HG02938 (cell line): ENCODE measurements around the gene KCNQ1.
A peak's percentile ranks its signal among the peaks of the same experiment; 100 is the strongest.

Source experiments
- ATAC-seq: cut with Tn5 transposase; IDR thresholded peaks from one replicate; pipeline ENCODE4 v1.9.1; 2021; ENCODE audit warnings: mild to moderate bottlenecking, moderate library complexity; ENCODE audit not compliant: unreplicated experiment

The KCNQ1 gene

DNA sequence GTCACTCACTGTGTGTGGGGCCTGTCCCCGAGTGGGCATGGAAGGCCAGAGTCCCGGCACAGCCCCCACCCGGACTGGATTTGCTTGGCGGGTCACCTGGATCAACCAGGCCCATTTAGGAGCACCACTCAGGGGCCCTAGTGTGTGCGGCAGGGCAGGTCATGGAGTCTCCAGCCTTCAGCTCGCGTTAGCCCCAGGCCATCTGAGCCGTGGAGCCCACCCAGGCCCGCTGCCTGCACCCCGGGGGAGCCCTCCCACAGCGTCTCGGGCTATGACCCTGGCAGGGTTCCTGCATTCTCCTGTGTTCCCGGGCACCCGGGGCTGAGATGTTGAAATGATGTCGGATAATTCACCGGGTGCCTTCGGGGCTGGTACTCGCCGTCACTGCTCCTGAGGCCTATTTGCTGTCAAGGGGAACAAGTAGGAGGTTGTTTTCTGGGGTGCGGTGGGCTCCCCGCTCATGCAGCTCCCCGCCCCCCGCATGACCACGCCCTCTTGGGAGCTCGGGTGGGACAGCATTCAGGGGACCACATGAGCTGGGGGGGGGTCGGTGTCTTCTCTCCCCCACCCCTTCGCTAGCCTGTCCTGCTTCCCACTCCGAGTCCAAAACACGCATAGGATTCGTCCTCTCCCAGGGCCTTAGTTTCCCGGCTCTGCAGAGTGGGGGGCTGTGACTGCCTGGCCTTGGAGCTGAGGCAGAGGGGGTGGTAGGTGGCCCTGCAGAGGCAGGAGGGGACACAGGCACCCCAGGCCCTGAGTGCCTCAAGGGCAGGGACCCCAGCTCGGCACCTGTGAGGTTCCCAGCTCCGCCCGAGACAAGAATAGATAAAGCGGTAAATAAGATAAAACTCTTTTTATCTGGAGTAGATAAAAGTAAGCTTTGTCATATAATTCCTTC, 77.2 kb downstream of the KCNQ1 start:
- no peak for ATAC-seq

DNA sequence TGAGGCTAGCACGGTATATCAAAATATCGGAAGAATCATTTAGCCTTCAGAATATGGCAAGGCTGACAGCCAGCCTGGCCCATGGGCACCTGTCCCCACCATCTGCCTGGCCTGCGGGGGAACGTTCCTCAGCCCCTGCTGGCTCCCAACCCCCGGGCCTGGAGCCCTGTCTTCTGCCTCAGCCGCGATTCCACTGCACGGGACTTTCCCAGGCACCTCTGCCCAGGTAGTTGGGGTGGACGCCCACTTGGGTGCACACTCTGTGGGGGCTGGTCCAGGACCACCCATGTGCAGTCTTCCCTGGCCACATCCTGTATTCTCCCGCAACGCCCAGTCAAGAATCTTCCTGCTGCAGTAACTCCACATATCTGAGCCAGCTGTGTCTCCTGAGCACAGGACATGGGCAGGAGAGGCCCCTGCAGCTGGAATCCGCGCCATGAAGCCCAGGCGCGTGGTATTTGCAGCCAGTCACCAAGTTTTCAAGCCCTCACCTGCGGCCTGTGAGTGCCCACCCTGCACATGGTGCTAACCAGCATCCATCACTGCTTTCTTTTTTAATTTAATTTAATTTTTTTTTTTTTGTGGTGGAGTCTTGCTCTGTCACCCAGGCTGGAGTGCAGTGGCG, 77.9 kb downstream of the KCNQ1 start:
- no peak for ATAC-seq

DNA sequence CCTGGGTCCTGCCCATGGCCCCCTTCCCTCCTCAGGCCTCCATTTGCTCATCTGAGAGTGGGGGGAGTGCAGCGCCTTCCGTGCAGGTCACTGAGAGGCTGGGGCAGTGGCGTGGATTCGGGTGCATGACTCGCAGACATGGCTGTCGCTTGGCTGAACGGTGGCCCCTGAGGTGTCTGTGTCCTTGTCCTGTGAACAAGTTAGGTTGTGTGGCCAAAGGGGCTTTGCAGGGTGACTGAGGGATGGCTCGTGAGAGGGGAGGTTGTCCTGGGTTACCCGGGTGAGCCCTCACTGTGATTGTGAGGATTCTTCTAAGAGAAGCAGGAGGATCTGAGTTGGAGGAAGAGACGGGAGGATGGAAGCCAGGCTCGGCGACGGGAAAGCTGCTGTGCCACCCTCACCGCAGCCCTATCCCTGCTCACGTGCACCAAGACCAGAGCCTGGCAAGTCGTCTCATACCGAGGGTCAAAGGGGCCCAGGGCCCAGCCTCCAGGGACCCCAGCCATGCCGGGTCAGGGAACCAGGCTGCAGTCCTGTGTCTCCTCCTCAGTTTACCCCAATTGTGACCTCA, 79.1 kb downstream of the KCNQ1 start:
- no peak for ATAC-seq

DNA sequence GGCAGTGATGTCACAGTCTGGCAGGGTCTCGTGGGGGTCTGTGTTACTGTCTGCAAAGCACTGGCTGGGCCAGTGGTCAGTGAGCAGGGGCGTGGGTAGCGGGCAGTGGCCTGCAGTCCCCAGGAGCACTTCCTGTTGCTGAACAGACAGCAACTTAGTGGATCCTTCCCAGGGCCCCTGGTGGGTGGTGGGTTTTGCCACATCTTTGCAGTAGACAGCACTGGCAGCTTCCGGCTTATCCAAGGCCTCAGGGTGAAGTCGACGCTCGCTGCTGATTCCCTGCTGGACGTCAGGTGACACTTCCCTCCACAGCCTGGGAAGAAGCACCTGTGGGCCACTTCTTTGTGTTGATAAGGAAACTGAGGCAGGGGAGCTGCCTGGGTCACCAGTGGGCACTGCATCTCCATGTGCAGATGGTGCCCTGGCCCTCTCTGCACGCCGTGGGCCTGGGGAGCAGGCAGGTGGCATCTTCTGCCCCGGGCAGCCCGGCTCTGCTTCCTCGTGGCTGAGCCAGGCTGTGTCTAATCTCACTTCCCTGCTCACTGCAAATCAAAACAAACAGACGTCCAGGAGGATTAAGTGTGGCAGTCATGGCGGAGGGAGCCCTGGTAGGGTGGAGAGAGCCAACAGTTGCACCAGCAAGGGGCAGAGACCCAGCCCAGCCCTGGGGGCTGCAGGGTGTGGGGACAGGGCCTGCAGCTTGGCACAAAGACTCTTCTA, 79.8 kb downstream of the KCNQ1 start:
- ATAC-seq, result no peak

DNA sequence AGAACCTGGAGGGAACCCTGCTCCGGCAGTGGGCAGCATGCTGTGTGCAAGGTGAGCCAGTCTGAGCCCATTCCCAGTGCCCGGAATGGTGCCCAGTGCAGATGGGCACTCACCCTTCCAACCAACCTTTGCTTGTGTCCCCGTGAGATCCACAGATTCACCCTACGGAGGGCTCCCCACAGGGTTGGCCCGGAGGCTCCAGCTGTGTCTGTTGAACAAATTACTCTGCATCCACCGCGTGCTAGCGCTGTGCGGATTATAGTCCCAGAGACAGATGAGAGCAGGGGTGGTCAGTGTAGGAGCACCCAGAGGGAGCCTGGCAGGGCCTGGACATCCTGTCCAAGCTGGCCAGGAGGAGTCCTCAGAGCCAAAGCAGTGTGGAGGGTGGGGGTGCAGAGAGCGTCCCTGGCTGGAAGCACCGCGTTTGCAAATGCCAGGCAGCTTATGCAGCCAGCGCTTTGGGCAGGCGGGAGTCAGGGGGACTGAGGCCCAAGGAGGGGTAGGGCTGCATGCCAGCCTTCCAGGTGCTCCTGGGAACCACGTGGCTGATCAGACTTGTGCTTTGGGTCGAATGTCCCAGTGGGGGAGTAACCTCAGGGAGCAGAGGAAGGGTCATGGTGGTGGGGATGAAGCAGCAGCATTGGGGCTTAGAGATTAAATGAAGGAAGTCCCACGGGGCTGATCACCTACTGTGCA, 80.5 kb downstream of the KCNQ1 start:
- no peak for ATAC-seq

DNA sequence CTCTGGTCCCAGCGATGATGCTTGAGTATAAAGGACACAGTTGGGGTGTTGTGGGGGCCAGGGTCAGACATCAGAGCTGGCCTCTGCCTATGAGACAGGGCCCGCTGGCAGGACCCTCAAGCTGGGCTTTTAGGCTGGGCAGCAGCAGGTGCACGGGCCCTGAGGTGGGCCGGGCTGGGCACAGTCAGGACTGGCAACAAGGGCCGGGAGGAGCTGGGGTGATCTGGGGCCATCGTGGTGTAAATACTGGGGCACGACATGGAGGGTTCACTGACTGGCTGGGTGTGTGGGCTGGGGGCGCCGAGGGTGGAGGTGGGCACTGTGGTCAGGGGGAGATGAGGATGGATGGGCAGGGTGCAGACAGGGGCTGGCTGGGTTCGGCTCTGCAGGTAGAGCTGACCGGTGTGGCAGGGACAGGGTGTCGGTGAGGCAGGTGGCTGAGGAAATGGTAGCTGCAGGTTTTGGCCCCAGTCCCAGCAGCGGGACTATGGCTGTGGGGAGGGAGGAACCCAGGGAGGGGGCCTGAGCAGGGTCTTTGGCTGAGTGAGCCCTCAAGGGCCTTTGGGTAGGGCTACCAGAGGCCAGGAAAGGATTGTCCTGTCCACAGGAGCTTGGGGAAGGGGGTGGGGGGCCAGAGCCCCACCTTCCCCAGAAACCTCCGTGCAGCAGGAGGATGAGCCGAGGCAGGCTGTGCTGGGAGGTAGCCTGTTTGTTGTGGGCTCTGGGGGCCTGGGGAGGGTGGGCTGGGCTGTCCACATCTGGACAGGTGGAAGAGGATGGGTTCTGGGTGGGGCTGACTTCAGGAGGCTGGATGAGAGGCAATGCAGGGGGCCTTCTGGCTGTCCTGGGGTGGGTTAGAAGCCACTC, 81.4 kb downstream of the KCNQ1 start:
- no peak for ATAC-seq

DNA sequence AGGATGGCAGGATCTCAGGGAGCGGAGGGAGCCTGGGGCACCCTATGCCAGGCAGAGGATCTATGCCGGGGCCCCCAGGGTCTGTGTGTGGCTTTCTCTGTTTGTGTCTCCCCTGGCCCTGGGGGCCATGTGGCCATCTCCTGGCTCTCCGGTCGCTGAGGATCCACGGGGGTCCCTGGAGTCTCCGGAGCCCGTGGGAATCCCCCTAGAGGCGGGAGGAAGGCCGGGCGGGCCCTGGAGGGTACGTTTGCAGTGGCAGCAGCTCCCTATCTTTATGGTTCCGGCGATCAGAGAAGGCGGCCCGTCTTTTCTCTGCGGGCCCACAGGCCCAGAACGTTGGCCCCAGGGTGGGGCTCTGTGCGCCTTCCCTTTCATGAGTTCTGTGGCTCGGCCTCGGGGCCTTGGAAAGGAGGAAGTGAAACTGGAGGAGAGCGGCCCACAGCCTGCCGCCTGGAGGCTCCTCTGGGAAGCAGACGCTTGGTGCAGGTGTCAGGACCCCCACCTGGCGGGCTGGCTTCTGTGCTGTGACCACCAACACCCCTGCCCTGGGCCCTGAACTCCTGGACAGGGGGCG, 82.1 kb downstream of the KCNQ1 start:
- peak; percentile 67 for ATAC-seq

DNA sequence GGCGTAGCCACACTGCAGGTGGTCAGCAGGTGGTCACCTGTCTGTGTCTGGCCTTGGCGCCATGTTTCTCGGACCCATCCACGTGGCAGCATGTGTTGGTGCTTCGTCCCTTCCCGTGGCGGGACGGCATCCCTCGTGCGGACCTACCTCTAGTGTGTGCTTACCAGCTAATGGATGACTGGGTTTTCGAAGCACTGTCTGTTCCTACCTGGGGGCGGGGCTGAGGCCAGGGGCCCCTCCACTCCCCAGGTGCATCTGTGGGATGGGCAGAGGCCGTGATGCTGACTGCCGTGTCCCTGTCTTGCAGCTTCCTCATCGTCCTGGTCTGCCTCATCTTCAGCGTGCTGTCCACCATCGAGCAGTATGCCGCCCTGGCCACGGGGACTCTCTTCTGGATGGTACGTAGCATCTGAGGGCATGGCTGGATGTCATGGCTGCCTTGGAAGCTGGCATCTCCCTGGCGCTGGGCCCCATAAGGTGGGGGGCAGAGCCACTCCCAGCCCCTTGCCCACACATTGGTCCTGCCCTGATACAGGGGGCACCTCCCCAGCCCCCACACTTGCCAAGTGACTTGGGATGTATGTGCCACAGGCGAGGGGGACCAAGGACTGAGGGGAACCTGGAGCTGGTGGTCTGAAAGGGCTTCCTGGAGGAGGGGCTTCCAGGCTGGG, 82.9 kb downstream of the KCNQ1 start:
- ATAC-seq, result no peak

DNA sequence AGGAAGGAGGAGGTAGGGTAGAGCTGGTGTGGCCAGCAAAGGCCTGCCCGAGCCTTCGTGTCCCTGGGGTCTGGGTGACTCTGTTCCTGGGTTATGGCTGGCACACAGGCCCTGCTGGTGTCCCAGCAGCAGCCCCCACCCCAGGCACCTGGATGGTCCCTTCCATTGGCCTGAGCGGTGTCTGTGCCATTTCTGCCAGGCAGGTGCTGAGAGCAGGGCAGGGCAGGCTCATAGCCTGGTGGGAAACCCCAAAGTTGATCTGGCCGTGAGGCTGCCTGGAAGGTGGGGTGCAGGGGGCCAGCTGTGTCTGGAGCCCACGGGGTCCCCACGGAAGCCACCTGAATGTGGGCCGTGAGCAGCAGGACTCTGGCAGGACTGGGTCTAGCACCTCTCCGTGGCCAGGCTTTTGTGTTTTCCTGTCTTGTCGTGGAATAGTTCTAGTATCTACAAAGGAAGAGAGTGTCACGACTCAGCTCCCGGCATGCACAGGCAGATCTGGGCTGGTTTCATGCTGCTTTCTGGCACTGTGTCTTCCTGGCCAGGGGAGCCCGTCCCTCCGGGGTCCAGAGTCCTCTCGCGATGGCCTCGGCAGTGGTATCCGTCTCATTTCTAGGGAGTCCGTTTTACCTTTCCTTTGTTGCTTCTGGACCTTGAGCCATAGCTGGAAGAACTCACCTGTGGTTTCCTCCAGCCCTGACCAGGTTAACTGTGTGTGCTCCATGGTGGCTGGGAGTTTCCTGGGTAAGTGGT, 83.7 kb downstream of the KCNQ1 start:
- no peak for ATAC-seq

DNA sequence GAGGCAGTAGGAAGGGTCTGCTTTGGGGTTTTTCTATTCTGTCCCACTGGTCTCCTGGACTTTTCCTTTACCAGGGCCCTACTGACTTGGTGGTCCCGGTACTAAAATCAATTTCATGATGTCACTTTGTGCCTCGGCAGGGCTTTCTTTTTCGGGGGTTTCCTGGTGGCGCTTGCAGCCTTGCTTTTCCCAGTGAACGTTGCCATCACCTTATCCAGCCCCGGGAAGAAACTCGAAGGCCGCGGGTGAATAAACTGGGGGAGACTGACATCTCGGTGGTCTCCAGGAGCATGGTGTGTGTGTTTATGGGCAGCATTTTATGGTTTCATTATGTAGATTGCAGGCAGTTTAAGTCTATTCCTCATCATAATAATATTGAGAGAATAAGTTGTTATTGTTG, 84.4 kb downstream of the KCNQ1 start:
- ATAC-seq, result no peak

DNA sequence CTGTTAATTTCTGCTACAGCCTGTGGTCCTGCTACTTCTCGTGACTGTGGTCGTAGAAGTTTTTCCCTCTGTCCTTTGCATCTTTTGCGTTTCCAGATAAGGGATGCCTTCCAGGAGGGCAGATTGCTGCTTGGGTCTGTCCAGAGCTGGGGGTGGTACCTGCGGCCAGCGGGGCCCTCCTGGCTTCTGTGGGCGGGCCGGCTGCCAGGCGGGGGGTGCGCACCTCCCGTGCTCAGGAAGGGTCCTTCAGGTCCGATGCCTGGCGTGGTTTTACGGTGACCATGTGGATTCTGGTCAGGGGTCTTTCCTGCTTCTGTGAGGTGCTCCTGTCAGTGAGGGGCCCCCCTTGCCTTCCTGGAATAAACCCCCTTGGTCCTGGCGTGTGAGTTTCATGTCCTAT, 84.8 kb downstream of the KCNQ1 start:
- no peak for ATAC-seq

DNA sequence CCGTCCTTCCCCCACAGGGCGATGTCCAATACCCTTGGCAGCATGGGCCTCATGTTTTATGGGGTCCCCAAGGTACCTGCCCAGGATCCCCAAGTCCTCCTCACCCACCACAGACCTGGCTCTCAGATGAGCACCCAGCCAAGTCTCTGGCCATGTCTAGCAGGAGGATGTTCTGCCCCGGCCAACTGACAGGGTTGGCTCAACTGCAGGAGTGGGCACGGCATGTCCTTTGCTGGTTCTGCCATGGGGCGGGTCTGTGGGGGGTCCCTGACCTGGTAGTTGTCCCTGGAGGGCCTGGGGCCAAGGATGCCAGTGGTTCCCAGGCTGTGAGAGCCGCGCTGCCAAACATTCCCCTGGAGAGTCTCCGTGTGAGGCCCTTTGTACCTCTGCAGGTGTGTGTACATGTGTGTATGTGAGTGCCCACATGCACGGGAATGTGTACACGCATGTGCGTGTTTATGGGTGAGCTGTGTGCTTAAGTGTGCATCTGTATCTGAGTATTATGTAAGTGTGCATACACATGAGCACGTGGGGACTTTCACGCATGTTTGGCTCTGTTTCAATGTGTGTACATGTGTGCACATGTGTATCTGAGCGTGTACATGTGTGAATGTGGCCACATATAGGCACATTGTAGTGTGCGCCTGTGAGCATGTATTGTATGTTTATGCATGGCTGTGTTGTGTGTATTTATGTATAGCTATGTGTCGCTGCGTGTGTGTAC, 85.5 kb downstream of the KCNQ1 start:
- no peak for ATAC-seq

DNA sequence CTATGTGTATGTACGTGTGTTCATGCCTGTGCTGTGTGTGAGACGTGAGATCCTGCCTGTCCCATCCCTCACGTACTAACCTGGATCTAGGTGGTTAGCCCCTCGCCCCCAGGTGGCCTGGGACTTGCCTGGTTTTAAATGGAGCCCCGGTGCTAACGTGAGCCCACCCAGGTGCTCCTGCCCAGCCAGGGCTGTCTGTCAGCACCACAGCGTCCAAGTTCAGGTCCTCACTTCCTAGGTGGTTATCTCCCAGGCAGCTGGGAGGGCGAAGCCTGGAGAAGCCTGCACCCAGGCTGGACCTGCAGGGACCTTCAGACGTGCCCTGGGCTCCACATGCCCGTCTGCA, 86.0 kb downstream of the KCNQ1 start:
- ATAC-seq, result no peak

DNA sequence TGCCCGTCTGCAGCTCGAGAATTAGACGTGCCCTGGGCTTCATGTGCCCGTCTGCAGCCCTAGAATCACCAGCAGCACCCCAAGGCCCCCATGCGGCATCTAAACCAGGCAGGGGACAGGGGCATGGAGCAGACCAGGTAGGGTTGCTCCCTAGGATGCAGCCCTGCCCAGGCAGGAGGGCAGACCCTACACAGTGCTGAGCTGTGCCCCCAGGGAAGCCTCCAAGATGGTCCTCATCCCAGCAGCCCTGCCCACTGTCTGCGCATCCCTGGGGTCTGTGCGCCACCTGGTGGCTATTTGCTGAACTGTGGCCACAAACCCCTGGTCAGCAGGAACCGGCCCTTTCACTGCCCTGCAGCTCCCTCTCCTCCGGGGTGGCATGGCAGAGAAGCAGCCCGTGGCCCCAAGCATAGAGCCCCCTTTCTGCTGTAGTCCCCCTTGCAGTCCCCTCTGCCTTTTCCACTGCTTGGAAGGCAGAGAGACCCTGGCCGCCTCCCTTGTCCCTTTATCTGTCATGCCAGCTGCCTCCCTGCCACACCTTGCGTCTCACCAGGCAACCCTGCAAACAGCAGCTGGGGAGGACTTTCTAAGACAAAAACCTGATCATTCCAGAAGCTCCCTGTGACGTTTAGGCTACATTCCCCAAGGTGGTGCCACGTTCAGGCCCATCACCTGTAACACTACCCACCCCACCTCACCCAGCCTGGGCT, 86.6 kb downstream of the KCNQ1 start:
- no peak for ATAC-seq

DNA sequence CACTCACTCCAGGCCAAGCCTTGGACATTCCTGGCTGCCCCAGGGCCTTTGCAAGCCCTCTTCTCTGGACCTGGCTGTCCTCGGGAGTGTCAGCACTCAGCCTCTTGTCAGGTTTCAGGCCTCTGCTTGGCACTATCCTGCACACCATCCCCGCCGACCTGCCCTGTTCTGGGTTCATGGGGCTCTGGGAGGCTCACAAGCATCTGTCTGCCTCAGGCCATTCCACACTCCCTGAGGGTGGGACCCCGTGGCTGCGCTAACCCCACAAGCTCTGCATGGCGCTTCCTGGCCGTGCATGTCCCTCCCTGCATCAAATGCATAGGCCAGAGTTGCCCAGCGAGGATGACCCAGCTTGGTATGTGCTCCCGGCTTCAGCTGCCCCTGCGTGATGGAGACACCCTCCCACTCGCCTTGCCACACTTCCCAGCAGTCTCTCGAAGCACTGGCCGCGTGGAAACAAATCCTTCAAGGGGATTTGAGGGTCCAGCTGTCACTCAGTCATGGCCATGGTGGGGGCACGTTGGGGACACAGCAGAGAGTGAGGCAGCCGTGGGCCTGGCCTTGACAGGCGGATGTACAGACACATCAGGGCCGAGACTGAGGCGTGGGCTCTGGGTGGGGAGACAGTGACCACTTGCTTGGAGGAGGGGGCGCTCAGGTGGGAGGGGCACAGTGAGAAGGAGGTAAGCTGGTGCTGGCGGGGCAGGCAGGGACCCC, 87.3 kb downstream of the KCNQ1 start:
- ATAC-seq, result no peak
